ENCODE results near the gene RETREG1.

Gene RETREG1

GRCh38 chr5:16582081-16582480 is 34.7 kb downstream of the RETREG1 start:
- no peak for DNase-seq (ENCODE audit: low read depth in 2 of 2)

DNA sequence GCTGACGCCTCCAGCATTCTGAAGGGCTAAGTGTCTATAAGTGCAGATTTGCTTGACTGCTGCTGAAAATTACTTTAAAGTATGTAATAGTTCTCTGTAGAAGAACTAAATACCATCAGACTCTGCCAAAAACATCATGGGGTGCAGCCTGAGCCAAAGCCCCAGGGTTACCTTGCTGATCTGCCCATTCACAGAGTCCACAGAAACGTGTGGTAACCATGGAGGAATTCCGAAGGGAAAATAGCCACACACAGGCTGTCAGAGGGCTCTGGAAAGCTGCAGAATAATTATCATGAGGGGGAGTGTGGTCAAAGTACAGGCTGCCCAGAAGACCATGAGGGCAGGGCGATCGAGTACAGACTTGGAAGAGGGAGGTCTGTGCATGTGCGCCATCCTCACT is 36.4 kb downstream of the RETREG1 start:
- no peak for DNase-seq (ENCODE audit: low read depth in 2 of 2)

- DNase-seq (ENCODE audit: low read depth in 2 of 2): no peak
These were observed 37.5 kb downstream of the RETREG1 start for GRCh38 chr5:16579142-16579847.

- DNase-seq (ENCODE audit: low read depth in 2 of 2): no peak
These were observed 38.3 kb downstream of the RETREG1 start for GRCh38 chr5:16578474-16578883.

- no peak for DNase-seq (ENCODE audit: low read depth in 2 of 2)
These were observed 39.1 kb downstream of the RETREG1 start for GRCh38 chr5:16577677-16578076.

DNA sequence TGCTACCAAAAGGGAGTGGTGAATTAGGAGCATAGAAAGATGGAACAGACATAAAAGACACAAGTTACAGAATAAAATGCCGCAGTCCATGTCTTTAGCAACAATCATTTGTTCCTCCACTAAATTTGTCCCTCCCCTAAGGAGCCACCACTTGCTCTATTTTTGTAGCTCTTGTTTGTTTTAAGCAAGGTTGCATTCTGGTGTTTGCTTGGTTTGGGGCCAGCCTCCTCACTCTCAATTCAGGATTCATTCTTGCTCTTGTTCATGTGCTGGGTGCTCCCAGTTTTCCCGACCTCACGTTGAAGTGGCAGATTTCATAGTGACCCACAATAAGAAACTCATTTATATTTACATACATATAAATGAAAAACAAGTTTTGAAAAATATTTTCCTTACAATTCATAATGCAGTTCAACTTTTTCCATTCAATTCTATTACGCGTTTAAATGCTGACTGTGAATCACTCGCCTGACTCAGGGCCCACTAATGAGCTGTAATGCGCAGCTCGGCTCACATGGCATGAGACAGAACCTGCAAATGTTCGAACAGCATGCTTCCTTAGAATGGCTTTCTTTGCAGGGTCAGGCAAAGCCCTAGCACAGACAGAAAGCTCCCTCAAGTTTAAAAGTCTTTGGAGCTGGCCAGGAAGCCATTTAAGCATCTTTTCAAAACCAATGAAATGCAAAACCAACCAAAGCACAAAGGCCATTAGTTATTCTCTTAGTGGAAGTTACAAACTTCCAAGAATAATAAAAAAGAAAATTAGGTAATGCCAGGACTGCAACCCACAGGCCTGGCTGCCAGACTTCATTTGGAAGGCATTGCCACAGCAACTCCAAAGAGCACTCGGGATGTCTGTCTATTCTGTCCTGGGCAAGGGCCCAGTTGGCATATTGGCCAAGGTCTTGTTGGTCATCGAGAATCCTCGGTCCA is 41.7 kb downstream of the RETREG1 start:
- DNase-seq (ENCODE audit: low read depth in 2 of 2): no peak

DNA sequence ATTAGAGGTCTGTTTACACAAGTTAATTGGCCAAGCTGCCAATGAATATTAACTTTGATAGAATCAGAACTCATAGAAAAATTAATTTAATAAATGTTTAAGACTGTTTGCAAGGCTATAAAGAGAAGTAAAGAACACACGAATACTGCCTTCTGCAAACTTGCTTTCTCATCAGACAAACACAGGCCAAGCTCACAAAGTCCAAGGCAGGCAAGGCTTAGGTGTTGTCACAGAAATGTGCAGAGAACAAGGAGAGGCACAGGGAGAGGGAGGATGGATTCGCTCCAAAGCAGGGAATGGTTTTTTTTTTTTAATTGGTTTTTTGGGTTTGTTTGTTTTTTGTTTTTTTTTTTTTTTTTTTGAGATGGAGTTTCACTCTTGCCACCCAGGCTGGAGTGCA is 43.4 kb downstream of the RETREG1 start:
- DNase-seq (ENCODE audit: low read depth in 2 of 2): no peak

- no peak for DNase-seq (ENCODE audit: low read depth in 2 of 2)
These were observed 44.3 kb downstream of the RETREG1 start for GRCh38 chr5:16572289-16573015.

DNA sequence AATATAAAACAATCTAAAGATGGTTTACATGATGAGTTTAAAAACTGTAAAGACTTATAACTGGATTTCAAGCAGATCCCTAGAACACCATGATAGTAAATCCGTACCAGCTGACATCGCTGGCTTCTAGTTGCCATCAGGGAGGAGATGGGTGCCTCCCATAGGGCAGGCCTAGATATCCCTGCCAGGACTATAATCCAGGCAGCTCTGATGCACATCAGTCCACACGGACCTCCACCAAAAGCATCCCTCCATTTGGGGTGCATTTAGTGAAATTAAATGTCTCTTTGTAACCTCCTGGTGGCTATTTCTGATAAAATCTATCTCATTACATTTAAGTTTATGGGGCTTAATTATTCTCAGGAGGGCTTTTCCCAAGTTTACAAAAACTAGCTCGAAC is 45.8 kb downstream of the RETREG1 start:
- no peak for DNase-seq (ENCODE audit: low read depth in 2 of 2)

- DNase-seq (ENCODE audit: low read depth in 2 of 2): no peak
These were observed 46.5 kb downstream of the RETREG1 start for GRCh38 chr5:16570121-16570815.

- no peak for DNase-seq (ENCODE audit: low read depth in 2 of 2)
These were observed 47.8 kb downstream of the RETREG1 start for GRCh38 chr5:16568875-16569580.

- DNase-seq (ENCODE audit: low read depth in 2 of 2): no peak
These were observed 49.4 kb downstream of the RETREG1 start for GRCh38 chr5:16567365-16567764.

DNA sequence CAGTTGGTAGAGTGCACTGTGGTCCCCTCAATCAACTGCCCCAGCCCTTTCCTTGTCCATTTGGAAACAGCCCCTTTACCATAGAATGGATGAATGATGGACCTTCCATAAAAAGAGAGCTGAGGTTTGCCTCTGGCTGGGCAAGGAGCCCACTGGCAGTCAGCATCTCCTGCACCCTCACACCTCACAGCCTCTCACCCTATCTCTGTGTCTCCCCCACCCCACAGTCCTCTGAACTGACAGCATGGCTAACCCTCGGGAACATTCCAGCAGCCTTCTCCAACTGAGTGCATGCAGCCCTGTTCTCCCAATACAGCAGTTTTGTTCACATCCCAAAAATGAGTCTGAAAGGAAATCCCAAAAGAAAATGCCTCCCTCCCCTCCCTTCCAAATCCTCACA is 51.7 kb downstream of the RETREG1 start:
- DNase-seq (ENCODE audit: low read depth in 2 of 2): no peak

DNA sequence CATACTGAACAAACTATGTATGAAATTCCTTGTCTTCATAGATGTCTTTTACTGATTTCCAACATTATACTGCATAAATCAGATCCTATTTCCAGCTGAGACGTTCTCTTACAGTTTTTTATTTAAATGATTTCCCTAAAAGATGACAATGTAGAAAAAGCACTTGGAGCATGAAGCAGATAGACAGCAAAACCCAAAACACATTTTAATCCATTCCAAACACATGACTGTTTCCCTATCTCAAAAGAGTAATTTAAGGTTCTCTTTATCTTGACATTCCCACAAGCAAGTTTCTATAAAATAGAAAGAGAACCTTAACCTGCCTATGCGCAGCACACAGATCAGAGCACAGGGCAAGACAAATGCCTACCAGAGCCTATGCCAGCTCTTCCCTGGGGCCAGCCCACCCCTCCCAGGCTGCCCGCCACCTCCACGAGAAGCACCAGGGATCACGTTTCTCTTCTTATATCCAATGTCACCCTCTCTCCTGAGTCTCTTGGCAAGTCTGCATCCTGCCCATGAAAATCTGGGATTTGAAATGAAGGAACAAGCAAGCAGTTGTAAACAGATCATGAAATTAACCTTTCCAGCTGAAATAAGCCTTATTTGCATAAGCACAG is 52.4 kb downstream of the RETREG1 start:
- DNase-seq (ENCODE audit: low read depth in 2 of 2): no peak

- DNase-seq (ENCODE audit: low read depth in 2 of 2): no peak
These were observed 53.1 kb downstream of the RETREG1 start for GRCh38 chr5:16563686-16564085.

GRCh38 chr5:16561660-16562059 is 55.1 kb downstream of the RETREG1 start:
- no peak for DNase-seq (ENCODE audit: low read depth in 2 of 2)

DNA sequence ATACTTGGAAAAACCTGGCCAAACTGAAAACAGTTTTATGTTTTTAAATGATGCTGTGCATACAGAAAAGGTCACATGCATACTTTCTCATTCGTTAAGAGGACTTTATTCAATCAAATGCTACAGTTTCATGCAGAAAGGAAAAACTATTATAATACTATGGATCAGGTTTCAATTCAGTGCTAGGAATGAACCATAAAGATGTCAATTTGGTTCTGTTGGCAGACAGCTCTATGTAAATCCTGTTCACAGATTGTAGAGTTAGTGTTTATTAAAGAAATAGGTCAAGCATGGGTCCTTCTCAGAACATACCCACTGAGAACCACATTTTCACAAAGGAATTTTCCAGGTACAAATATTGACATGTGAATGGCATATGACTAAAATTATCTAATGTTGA is 57.1 kb downstream of the RETREG1 start:
- no peak for DNase-seq (ENCODE audit: low read depth in 2 of 2)

DNA sequence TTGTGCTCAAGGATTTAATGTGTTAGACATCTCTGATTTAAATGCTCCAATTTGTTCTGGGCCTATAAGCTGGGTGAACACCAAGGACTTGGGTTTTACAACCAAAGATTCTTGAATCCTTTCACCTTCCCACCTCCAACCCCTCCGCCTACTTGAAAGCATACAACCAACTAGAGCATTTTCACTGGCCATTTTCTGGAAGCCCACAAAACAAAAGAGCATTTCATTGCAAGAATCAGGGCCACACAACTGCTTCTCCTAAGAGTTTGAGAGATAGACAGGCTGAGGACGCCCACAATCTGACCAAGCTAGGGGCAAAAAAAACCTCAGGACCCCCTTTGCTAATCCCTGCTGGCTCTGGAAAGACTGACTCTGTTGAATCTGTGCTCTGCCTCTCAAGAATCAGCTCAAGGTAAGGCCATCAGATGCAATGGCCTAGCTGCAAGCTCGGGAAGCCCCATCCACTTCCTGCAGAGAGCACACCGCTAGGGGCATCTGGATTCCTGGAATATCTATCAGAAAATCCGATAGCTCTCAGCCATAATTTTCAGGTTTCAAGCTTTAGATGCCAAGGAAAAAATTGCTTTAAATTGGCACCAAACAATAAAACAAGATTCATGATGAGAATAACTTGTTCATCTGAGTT is 57.7 kb downstream of the RETREG1 start:
- DNase-seq (ENCODE audit: low read depth in 2 of 2): no peak

- DNase-seq (ENCODE audit: low read depth in 2 of 2): no peak
These were observed 59.3 kb downstream of the RETREG1 start for GRCh38 chr5:16557477-16557876.

GRCh38 chr5:16554110-16554509 is 62.7 kb downstream of the RETREG1 start:
- no peak for DNase-seq (ENCODE audit: low read depth in 2 of 2)
